SJCRH30 (cell line): Measurements from ENCODE around the gene CFAP107. TPM values are rescaled to one million over a fixed set of nuclear protein-coding genes. Genes with fewer than 3 reads are reported as not detected.
"Not testable (repeated sequence)": the region's sequence is repeated elsewhere in the genome, so short reads cannot be mapped to it uniquely, and the experiment has no call there.

Source experiments
- DNase-seq, 2 experiments: peaks; one replicate each; pipeline ENCODE4 v3.0.0-alpha.2; 2015 to 2020
- H3K27ac ChIP-seq: fragments of 250-450 bp; sonication (Bioruptor Pico); 2 replicates; pipeline ENCODE4 v1.5.1; 2020; ENCODE audit warnings: mild to moderate bottlenecking, moderate library complexity
- H3K27me3 ChIP-seq: fragments of 250-450 bp; sonication (Bioruptor Pico); 2 replicates; pipeline ENCODE4 v1.5.1; 2020; ENCODE audit warnings: mild to moderate bottlenecking, moderate library complexity
- H3K36me3 ChIP-seq: fragments of 250-450 bp; sonication (Bioruptor Pico); 2 replicates; pipeline ENCODE4 v1.5.1; 2020; ENCODE audit warnings: mild to moderate bottlenecking, moderate library complexity
- H3K4me1 ChIP-seq: fragments of 250-450 bp; sonication (Bioruptor Pico); 2 replicates; pipeline ENCODE4 v1.5.1; 2020; ENCODE audit warnings: mild to moderate bottlenecking, moderate library complexity
- H3K4me3 ChIP-seq: fragments of 250-450 bp; sonication (Bioruptor Pico); 2 replicates; pipeline ENCODE4 v1.5.1; 2020; ENCODE audit warnings: mild to moderate bottlenecking, moderate library complexity
- H3K9me3 ChIP-seq: fragments of 250-450 bp; sonication (Bioruptor Pico); replicated peaks from 2 replicates; pipeline ENCODE4 v1.5.1; 2020; ENCODE audit warnings: mild to moderate bottlenecking, moderate library complexity
- total RNA-seq: library from RNA; depleted of rRNA; stranded (reverse); fragments of >200 nt; shearing (Covaris generic); gene quantifications from 2 replicates; pipeline ENCODE4 v1.2.3, GENCODE V29; 2014; rRNA removed

The CFAP107 gene
- total RNA-seq, 1 experiment from 2014 or later, result not detected

- no peaks in the 10 kb centered on the region for H3K9me3 ChIP-seq
- no peak overlapping the region for H3K4me3 ChIP-seq
- DNase-seq, result no peak
- H3K27me3 ChIP-seq, result peaks cover 3% of the 10 kb centered on the region; the same call in 1 of the 2 replicates
- no peak overlapping the region for H3K27ac ChIP-seq
- H3K36me3 ChIP-seq, result no peaks in the 10 kb centered on the region
- no peaks in the 10 kb centered on the region for H3K4me1 ChIP-seq
These were observed 32.9 kb downstream of the CFAP107 start for GRCh38 chr1:12778907-12779306.

GRCh38 chr1:12781488-12781887, 35.5 kb downstream of the CFAP107 start:
- H3K9me3 ChIP-seq, H3K27ac ChIP-seq, H3K36me3 ChIP-seq, H3K4me1 ChIP-seq, H3K27me3 ChIP-seq, H3K4me3 ChIP-seq, DNase-seq: not testable (repeated sequence)

- not testable (repeated sequence) for H3K27ac ChIP-seq, H3K4me1 ChIP-seq, H3K27me3 ChIP-seq, H3K9me3 ChIP-seq, H3K4me3 ChIP-seq, H3K36me3 ChIP-seq
- DNase-seq, result peak; percentile 22 to 58
These were observed 37.8 kb downstream of the CFAP107 start for GRCh38 chr1:12783783-12784182.

- not testable (repeated sequence) for H3K36me3 ChIP-seq, H3K4me3 ChIP-seq, H3K4me1 ChIP-seq, H3K27me3 ChIP-seq, H3K9me3 ChIP-seq, H3K27ac ChIP-seq, DNase-seq
These were observed 38.7 kb downstream of the CFAP107 start for GRCh38 chr1:12784729-12785128.

- not testable (repeated sequence) for H3K27me3 ChIP-seq, H3K27ac ChIP-seq, H3K4me1 ChIP-seq, H3K4me3 ChIP-seq, H3K9me3 ChIP-seq, DNase-seq, H3K36me3 ChIP-seq
These were observed 45.1 kb downstream of the CFAP107 start, which contains the start of gene PRAMEF1 for GRCh38 chr1:12791097-12791496. PRAMEF1 (plus strand) TSS chr1:12791397; CDS start chr1:12793228, 1,831 bp downstream.

GRCh38 chr1:12798911-12799310, 52.9 kb downstream of the CFAP107 start:
- DNase-seq, result no peak

GRCh38 chr1:12799730-12800129, 53.7 kb downstream of the CFAP107 start:
- Histone ChIP-seq H3K4me1 (no peaks in the 10 kb centered on the region), H3K9me3 (no peaks in the 10 kb centered on the region), H3K27ac (no peak overlapping the region), H3K4me3 (no peak overlapping the region), H3K27me3 (no peaks in the 10 kb centered on the region), H3K36me3 (no peaks in the 10 kb centered on the region)
- no peak for DNase-seq

More at GRCh38 chr1:12798911-12799310, 52.9 kb downstream of the CFAP107 start:
- no peaks in the 10 kb centered on the region for H3K27me3 ChIP-seq
- no peaks in the 10 kb centered on the region for H3K36me3 ChIP-seq
- no peaks in the 10 kb centered on the region for H3K4me1 ChIP-seq
- H3K9me3 ChIP-seq, result no peaks in the 10 kb centered on the region
- H3K4me3 ChIP-seq, result no peak overlapping the region
- no peak overlapping the region for H3K27ac ChIP-seq

- H3K4me1 ChIP-seq, result no peaks in the 10 kb centered on the region
- H3K27ac ChIP-seq, result no peak overlapping the region
- no peaks in the 10 kb centered on the region for H3K36me3 ChIP-seq
- no peak overlapping the region for H3K4me3 ChIP-seq
- DNase-seq, result no peak
- H3K9me3 ChIP-seq, result no peaks in the 10 kb centered on the region
- peaks cover 5% of the 10 kb centered on the region; the same call in 1 of the 2 replicates for H3K27me3 ChIP-seq
These were observed 63.9 kb downstream of the CFAP107 start for GRCh38 chr1:12809933-12810332.

GRCh38 chr1:12810691-12811408, 64.8 kb downstream of the CFAP107 start:
- Histone ChIP-seq H3K27ac (no peak overlapping the region), H3K4me1 (no peaks in the 10 kb centered on the region), H3K9me3 (no peaks in the 10 kb centered on the region), H3K36me3 (no peaks in the 10 kb centered on the region), H3K4me3 (no peak overlapping the region), H3K27me3 (peaks cover 5% of the 10 kb centered on the region; the same call in 1 of the 2 replicates)
- DNase-seq, result no peak

- DNase-seq, result no peak
- Histone ChIP-seq H3K9me3 (no peaks in the 10 kb centered on the region), H3K27ac (no peak overlapping the region)
These were observed 65.4 kb downstream of the CFAP107 start for GRCh38 chr1:12811409-12811784.

More at GRCh38 chr1:12811409-12811784, 65.4 kb downstream of the CFAP107 start:
- Histone ChIP-seq H3K4me1 (no peaks in the 10 kb centered on the region), H3K4me3 (no peak overlapping the region), H3K27me3 (peaks cover 5% of the 10 kb centered on the region; the same call in 1 of the 2 replicates), H3K36me3 (no peaks in the 10 kb centered on the region)

Other genes starting within 250 kb of the CFAP107 start
- gene DHRS3, start 128.0 kb upstream of the CFAP107 start, total RNA-seq, result 2.6 and 3.5 TPM in 2 replicates
- gene AADACL4, start 102.1 kb upstream of the CFAP107 start, total RNA-seq, result not detected in 2 replicates
- not detected in 2 replicates for gene AADACL3, start 30.1 kb upstream of the CFAP107 start, total RNA-seq
- gene PRAMEF12, start 27.5 kb downstream of the CFAP107 start, total RNA-seq, result not detected in 2 replicates
- 0.08 TPM in 1 of 2 replicates, not detected in the other for gene PRAMEF1, start 45.2 kb downstream of the CFAP107 start, total RNA-seq
- not detected in 2 replicates for gene PRAMEF11, start 85.2 kb downstream of the CFAP107 start, total RNA-seq
- not detected in 2 replicates for gene HNRNPCL1, start 102.5 kb downstream of the CFAP107 start, total RNA-seq
- gene PRAMEF2, start 110.9 kb downstream of the CFAP107 start, total RNA-seq, result not detected in 2 replicates
- not detected in 2 replicates for gene PRAMEF4, start 140.0 kb downstream of the CFAP107 start, total RNA-seq
- not detected in 2 replicates for gene PRAMEF10, start 152.1 kb downstream of the CFAP107 start, total RNA-seq
- not detected in 2 replicates for gene PRAMEF7, start 170.4 kb downstream of the CFAP107 start, total RNA-seq
- not detected in 2 replicates for gene PRAMEF6, start 201.4 kb downstream of the CFAP107 start, total RNA-seq